ENCODE measurements around the gene SRBD1.

The SRBD1 gene

DNA sequence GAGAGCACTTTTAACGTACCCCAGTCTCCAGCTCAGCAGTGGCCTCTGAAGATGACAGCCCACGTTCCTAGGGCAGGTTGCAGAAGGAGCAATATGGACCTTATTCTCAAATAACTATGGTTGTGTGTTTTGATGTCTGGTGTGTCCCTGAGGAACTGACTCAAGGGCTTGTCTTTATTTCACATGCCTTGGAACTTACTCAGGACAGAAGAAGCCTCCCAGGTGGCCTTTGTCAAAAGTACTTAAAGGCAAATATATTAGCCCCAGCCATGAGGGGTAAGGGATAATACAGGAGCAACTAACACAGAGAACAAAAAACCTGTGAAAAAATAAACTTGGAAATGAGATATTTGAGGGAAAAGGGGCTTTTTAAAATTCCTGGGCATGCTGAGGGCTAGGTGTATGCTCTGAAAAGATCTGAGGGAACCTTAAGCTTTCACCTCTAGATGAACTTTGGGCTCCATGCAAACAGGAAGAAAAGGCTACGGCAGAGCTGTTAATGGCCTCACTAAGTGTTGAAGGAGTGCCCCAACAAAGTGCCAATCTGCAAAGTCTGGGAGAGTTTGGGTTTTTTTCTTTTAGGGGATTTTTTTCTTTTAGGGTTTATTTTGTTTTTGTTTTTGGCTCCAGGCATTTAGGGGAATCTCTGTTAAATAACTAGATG, 40.3 kb downstream of the SRBD1 start:
- Histone ChIP-seq H3K27ac (ENCODE audit: low read depth, low read length, severe bottlenecking) (no peak overlapping the region), H3K4me1 (ENCODE audit: control insufficient read depth, insufficient read depth, low read length, poor library complexity, severe bottlenecking) (peaks cover 17% of the 10 kb centered on the region), H3K9me3 (ENCODE audit: control insufficient read depth, low read length) (no peaks in the 10 kb centered on the region), H3K4me3 (ENCODE audit: extremely low read depth, insufficient read depth, low read length, poor library complexity, severe bottlenecking) (no peak overlapping the region), H3K36me3 (ENCODE audit: control insufficient read depth, insufficient read depth, low read length) (peaks cover 35% of the 10 kb centered on the region)
- 67 to 81% methylated on average over 2 to 3 of the region's 3 CpGs for WGBS, 2 experiments (ENCODE audit: insufficient coverage in 2 of 2)

DNA sequence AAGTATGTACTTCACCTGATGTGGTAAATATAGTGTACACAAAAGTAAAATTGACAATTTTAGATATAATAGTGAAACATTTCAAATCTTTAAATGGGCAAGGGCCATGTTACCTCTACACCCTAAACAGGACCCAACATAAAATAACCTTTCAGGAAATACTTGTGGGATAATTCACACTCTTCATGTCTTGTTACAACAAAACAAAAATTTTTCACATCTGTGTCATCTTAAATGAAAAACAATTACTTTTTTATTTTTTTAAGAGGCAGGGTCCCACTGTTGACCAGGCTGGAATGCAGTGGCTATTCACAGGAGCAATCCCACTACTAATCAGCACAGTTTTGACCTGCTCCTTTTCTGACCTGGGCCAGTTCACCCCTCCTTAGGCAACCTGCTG, 42.1 kb downstream of the SRBD1 start:
- Histone ChIP-seq H3K27ac (ENCODE audit: low read depth, low read length, severe bottlenecking) (no peak overlapping the region), H3K4me3 (ENCODE audit: extremely low read depth, insufficient read depth, low read length, poor library complexity, severe bottlenecking) (no peak overlapping the region), H3K4me1 (ENCODE audit: control insufficient read depth, insufficient read depth, low read length, poor library complexity, severe bottlenecking) (peaks cover 17% of the 10 kb centered on the region), H3K9me3 (ENCODE audit: control insufficient read depth, low read length) (no peaks in the 10 kb centered on the region), H3K36me3 (ENCODE audit: control insufficient read depth, insufficient read depth, low read length) (peaks cover 22% of the 10 kb centered on the region)

DNA sequence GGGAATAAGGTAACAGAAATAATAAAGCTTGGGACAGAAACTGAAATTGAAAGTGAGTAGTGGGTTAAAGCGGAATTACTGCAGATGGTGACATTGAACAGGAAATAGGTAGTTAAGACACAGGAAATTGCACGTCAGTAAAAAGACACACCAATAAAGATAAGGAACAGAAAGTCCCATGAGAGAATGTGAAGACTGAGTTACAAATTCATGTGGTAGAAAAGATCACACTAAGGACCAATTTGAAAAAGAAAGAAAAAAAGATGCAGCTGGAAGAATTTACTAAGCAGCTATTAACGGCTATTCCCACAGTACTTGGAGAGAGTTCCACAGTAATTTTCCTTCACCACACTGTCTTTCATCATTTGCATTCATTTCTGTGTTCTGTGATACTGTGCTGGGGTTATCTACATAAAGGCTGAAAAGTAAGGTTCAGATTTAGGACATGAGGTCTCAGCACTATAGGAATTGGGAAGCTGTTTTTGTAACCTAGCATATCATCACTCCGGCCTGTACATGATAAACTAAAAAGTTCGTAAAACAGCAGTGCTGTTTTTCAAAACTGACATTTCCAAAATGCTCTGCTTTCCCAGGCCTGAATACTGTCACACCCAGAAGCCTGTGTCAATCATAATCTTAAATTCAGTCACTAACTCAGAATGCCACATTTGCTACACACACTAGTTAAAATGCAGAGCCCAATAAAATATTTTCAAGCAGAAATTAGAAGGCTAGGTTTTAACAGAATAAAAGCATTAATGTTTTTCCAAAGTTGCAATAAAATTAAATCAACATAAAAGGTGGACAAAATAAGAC, 42.9 kb downstream of the SRBD1 start:
- WGBS, 2 experiments (ENCODE audit: insufficient coverage in 2 of 2): 73 to 93% methylated on average over 2 to 3 of the region's 5 CpGs
- Histone ChIP-seq H3K4me1 (ENCODE audit: control insufficient read depth, insufficient read depth, low read length, poor library complexity, severe bottlenecking) (peaks cover 17% of the 10 kb centered on the region), H3K36me3 (ENCODE audit: control insufficient read depth, insufficient read depth, low read length) (peaks cover 15% of the 10 kb centered on the region), H3K4me3 (ENCODE audit: extremely low read depth, insufficient read depth, low read length, poor library complexity, severe bottlenecking) (no peak overlapping the region), H3K9me3 (ENCODE audit: control insufficient read depth, low read length) (no peaks in the 10 kb centered on the region), H3K27ac (ENCODE audit: low read depth, low read length, severe bottlenecking) (no peak overlapping the region)

DNA sequence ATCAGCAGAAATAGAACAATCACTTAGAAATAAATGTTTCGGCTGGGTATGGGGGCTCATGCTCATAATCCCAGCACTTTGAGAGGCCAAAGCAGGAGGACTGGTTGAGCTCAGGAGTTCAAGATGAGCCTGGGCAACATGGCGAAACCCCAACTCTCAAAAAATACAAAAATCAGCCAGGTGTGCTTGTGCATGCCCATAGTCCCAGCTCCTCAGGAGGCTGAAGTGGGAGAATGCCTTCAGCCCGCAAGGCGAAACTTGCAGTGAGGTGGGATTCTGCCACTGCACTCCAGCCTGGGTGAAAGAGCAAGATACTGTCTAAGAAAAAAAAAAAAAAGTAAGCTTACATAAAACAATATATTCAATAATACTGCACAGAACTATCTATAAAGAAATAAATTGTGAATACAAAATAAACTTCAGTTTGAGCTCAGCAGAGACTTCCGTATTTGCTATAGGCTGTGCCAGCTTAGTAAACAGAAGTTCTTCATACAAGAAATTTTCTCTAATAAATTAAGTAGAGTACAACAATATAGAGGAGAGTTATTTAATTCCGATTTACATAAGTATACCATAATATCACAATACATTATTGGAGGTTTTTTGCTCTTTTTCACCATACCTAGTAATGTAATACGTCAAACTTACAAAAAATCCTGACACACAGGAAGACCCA, 43.6 kb downstream of the SRBD1 start:
- H3K9me3 ChIP-seq (ENCODE audit: control insufficient read depth, low read length): no peaks in the 10 kb centered on the region
- peaks cover 17% of the 10 kb centered on the region for H3K4me1 ChIP-seq (ENCODE audit: control insufficient read depth, insufficient read depth, low read length, poor library complexity, severe bottlenecking)
- H3K27ac ChIP-seq (ENCODE audit: low read depth, low read length, severe bottlenecking): no peak overlapping the region
- peaks cover 9% of the 10 kb centered on the region for H3K36me3 ChIP-seq (ENCODE audit: control insufficient read depth, insufficient read depth, low read length)
- H3K4me3 ChIP-seq (ENCODE audit: extremely low read depth, insufficient read depth, low read length, poor library complexity, severe bottlenecking): no peak overlapping the region
- WGBS, 2 experiments (ENCODE audit: insufficient coverage in 2 of 2): 100% methylated on average over 1 to 3 of the region's 7 CpGs

DNA sequence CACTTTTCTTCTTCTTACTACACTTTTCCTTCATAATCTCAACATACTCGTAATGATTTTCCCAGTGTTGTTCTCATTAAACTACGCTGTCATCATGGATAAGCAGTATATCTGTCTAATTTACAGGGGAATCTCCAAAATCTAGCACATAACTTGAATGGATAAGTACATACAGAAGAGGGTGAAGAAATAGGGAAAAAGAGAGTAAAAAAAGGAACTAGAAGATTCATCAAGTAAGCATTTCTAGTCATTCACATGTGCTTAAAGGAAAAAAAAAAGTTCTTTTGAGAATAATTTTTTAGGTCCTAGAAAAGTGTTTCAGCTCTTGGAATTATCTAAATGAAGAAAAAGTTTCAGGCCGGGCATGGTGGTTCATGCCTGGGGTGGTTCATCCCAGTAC, 51.6 kb downstream of the SRBD1 start:
- H3K36me3 ChIP-seq (ENCODE audit: control insufficient read depth, insufficient read depth, low read length): peaks cover 4% of the 10 kb centered on the region
- H3K9me3 ChIP-seq (ENCODE audit: control insufficient read depth, low read length): no peaks in the 10 kb centered on the region
- no peak overlapping the region for H3K4me3 ChIP-seq (ENCODE audit: extremely low read depth, insufficient read depth, low read length, poor library complexity, severe bottlenecking)
- H3K4me1 ChIP-seq (ENCODE audit: control insufficient read depth, insufficient read depth, low read length, poor library complexity, severe bottlenecking): no peaks in the 10 kb centered on the region
- WGBS, 2 experiments (ENCODE audit: insufficient coverage in 2 of 2): 100% methylated on average over 1 of the region's 3 CpGs; no CpG with 5 or more reads in 1 of the 2 experiments
- H3K27ac ChIP-seq (ENCODE audit: low read depth, low read length, severe bottlenecking): no peak overlapping the region

DNA sequence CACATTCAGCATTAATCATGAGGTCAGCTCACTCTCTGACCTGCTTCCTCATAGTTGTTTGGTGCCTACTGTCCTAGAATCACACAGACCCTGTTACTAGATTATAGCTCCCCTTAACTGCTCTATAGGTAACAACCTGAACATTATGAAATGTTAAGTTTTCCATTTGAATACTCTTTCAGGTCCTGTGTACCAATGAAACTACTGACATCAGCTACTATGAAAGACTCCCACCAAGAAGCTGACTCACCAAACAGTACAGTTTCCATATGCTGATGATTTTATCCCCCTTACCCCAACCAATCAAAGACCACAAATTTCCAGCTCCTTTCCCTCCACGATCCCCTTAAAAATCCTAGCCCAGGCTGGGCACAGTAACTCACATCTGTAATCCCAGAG, 56.3 kb downstream of the SRBD1 start:
- Histone ChIP-seq H3K9me3 (ENCODE audit: control insufficient read depth, low read length) (no peaks in the 10 kb centered on the region), H3K4me3 (ENCODE audit: extremely low read depth, insufficient read depth, low read length, poor library complexity, severe bottlenecking) (no peak overlapping the region), H3K4me1 (ENCODE audit: control insufficient read depth, insufficient read depth, low read length, poor library complexity, severe bottlenecking) (no peaks in the 10 kb centered on the region), H3K36me3 (ENCODE audit: control insufficient read depth, insufficient read depth, low read length) (peaks cover 6% of the 10 kb centered on the region), H3K27ac (ENCODE audit: low read depth, low read length, severe bottlenecking) (no peak overlapping the region)
- WGBS, 2 experiments (ENCODE audit: insufficient coverage in 2 of 2): 100% methylated on average over 1 of the region's 1 CpG; no CpG with 5 or more reads in 1 of the 2 experiments

DNA sequence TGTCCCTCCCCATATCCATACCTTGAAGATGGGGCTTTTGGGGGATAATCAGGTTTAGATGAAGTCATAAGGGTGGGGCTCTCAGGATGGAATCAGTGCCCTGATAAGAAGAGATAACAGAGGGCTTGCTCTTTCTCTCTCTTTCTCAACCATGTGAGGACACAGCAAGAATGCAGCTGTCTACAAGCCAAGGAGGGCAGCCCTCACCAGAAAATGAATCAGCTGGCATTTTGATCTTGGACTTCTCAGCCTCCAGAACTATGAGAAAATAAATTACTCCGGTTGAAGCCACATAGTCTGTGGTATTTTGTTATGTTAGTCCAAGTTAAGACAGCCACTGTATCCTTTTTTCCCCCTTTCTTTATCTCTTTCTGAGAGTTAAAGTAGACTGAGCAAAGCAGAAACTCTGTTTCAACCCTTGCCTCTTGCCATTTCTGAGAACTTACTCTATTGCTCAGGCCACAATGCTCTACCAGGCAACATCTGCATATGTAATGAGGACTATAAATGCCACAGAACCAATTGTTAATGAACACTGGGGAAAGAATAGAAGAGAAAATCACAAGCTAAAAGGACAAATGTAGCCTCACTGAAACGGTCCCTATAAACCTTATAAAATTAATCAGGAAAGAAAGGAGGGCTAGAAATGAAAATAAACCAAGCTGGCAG, 56.9 kb downstream of the SRBD1 start:
- Histone ChIP-seq H3K4me1 (ENCODE audit: control insufficient read depth, insufficient read depth, low read length, poor library complexity, severe bottlenecking) (no peaks in the 10 kb centered on the region), H3K4me3 (ENCODE audit: extremely low read depth, insufficient read depth, low read length, poor library complexity, severe bottlenecking) (no peak overlapping the region), H3K27ac (ENCODE audit: low read depth, low read length, severe bottlenecking) (no peak overlapping the region), H3K9me3 (ENCODE audit: control insufficient read depth, low read length) (no peaks in the 10 kb centered on the region), H3K36me3 (ENCODE audit: control insufficient read depth, insufficient read depth, low read length) (peaks cover 6% of the 10 kb centered on the region)
- no CpG with 5 or more reads among the region's 2 CpGs for WGBS, 2 experiments (ENCODE audit: insufficient coverage in 2 of 2)

DNA sequence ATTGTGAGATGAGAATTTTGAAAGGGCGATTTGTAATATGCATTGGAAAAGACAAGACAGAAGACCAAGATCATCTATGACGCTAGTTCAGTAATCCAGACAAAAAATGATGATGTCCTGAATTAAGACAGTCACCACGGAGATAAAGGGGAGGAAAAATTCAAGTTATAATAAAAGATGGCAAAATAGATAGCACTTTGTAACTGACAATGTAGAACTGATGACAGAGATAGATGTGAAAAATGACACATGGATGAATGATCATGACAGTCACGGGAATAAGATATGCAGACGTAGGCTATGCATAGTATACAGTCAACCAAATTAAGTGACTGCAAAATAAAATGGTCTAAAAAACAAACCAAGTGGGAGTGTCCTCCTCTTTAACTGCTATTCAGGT, 59.2 kb downstream of the SRBD1 start:
- Histone ChIP-seq H3K4me1 (ENCODE audit: control insufficient read depth, insufficient read depth, low read length, poor library complexity, severe bottlenecking) (no peaks in the 10 kb centered on the region), H3K27ac (ENCODE audit: low read depth, low read length, severe bottlenecking) (no peak overlapping the region), H3K9me3 (ENCODE audit: control insufficient read depth, low read length) (no peaks in the 10 kb centered on the region), H3K36me3 (ENCODE audit: control insufficient read depth, insufficient read depth, low read length) (peaks cover 11% of the 10 kb centered on the region), H3K4me3 (ENCODE audit: extremely low read depth, insufficient read depth, low read length, poor library complexity, severe bottlenecking) (no peak overlapping the region)
- 86 to 96% methylated on average over 3 to 5 of the region's 5 CpGs for WGBS, 2 experiments (ENCODE audit: insufficient coverage in 2 of 2)

DNA sequence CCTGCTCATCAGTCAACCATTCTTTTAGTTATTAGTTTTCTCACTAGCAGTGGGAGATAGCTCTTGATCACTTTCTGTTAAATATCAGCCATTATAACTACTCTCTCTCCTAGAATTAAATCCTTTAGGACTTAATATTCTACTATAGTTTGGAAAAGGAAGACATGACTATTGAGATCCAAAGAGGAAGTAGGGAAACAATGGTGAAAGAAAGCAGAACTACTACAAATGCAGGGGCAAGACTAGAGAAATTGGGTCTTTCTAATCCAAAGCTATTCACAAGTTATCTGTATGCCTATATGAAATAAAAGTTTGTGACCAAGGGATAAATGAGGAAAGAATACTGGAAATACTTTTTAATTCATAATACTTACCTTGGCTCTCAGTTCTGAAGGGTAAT, 65.1 kb downstream of the SRBD1 start:
- no peak overlapping the region for H3K27ac ChIP-seq (ENCODE audit: low read depth, low read length, severe bottlenecking)
- no peak overlapping the region for H3K4me3 ChIP-seq (ENCODE audit: extremely low read depth, insufficient read depth, low read length, poor library complexity, severe bottlenecking)
- peaks cover 18% of the 10 kb centered on the region for H3K9me3 ChIP-seq (ENCODE audit: control insufficient read depth, low read length)
- no peaks in the 10 kb centered on the region for H3K4me1 ChIP-seq (ENCODE audit: control insufficient read depth, insufficient read depth, low read length, poor library complexity, severe bottlenecking)
- peaks cover 45% of the 10 kb centered on the region for H3K36me3 ChIP-seq (ENCODE audit: control insufficient read depth, insufficient read depth, low read length)

DNA sequence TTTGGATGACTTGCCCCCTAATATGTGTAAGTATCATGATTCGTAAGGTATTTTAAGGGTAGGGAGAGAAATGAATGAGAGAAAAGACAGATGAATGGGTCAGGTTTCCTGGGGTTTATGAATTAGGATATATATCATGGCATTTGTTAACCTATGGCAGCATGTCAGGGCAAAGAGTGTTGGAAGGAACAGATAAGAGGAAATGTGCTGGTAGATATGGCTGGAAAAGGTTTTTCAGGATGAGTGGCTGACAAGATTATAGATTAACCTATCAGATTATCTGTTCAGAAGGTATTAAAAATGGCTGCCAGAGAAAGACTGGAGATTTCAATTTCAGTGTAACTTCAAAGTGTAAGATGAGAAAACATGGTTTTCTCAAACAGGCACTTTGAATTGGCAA, 67.8 kb downstream of the SRBD1 start:
- WGBS, 2 experiments (ENCODE audit: insufficient coverage in 2 of 2): 93 to 100% methylated on average over 1 of the region's 1 CpG
- Histone ChIP-seq H3K4me3 (ENCODE audit: extremely low read depth, insufficient read depth, low read length, poor library complexity, severe bottlenecking) (no peak overlapping the region), H3K36me3 (ENCODE audit: control insufficient read depth, insufficient read depth, low read length) (peaks cover 49% of the 10 kb centered on the region), H3K27ac (ENCODE audit: low read depth, low read length, severe bottlenecking) (no peak overlapping the region), H3K4me1 (ENCODE audit: control insufficient read depth, insufficient read depth, low read length, poor library complexity, severe bottlenecking) (no peaks in the 10 kb centered on the region), H3K9me3 (ENCODE audit: control insufficient read depth, low read length) (peaks cover 22% of the 10 kb centered on the region)
